Astrocyte (in vitro differentiated cells and primary cell): ENCODE data around the gene ZNF639. TPM values are rescaled to one million over a fixed set of nuclear protein-coding genes. Genes with fewer than 3 reads are reported as not detected.

Source experiments
- DNase-seq: peaks from one replicate; pipeline ENCODE4 v3.0.0-alpha.2; 2010; ENCODE audit warnings: low read depth
- FAIRE-seq: peaks from 2 replicates; lab custom pipeline; 2011; peaks lifted over from hg19 to GRCh38; lab: Jason Lieb, UNC
- H2AFZ ChIP-seq: 2 replicates; pipeline ENCODE4 v1.6.0; 2012; ENCODE audit warnings: low read depth, low read length, inconsistent platforms
- H3K27ac ChIP-seq: 2 replicates; pipeline ENCODE4 v1.5.1; 2011; ENCODE audit warnings: low read depth, low read length, inconsistent platforms
- H3K27me3 ChIP-seq: 2 replicates; pipeline ENCODE4 v1.6.0; 2011; ENCODE audit warnings: low read length, inconsistent platforms; ENCODE audit not compliant: insufficient read depth
- H3K36me3 ChIP-seq: 2 replicates; pipeline ENCODE4 v1.5.1; 2011; ENCODE audit warnings: low read length, inconsistent platforms; ENCODE audit not compliant: insufficient read depth
- H3K4me1 ChIP-seq: 2 replicates; pipeline ENCODE4 v1.5.1; 2011; ENCODE audit warnings: low read length, inconsistent platforms; ENCODE audit not compliant: insufficient read depth
- H3K4me2 ChIP-seq: 2 replicates; pipeline ENCODE4 v1.6.0; 2012; ENCODE audit warnings: low read length, inconsistent platforms
- H3K4me3 ChIP-seq: 2 replicates; pipeline ENCODE4 v1.5.1; 2011; ENCODE audit warnings: low read depth, mild to moderate bottlenecking, low read length, inconsistent platforms; ENCODE audit not compliant: insufficient read depth
- H3K79me2 ChIP-seq: 2 replicates; pipeline ENCODE4 v1.6.0; 2012; ENCODE audit warnings: mild to moderate bottlenecking, low read length, inconsistent platforms; ENCODE audit not compliant: insufficient read depth
- H3K9ac ChIP-seq: 2 replicates; pipeline ENCODE4 v1.6.0; 2012; ENCODE audit warnings: mild to moderate bottlenecking, low read length, inconsistent platforms
- H3K9me3 ChIP-seq: 2 replicates; pipeline ENCODE4 v1.5.1; 2012; ENCODE audit warnings: low read depth, mild to moderate bottlenecking, low read length, inconsistent platforms; ENCODE audit not compliant: insufficient read depth
- H4K20me1 ChIP-seq: 2 replicates; pipeline ENCODE4 v1.6.0; 2012; ENCODE audit warnings: low read length, inconsistent platforms; ENCODE audit not compliant: insufficient read depth
- H3K27ac Mint-ChIP-seq: one replicate; pipeline ENCODE4 v1.8.0; 2021; ENCODE audit warnings: mild to moderate bottlenecking, mixed read lengths; ENCODE audit not compliant: unreplicated experiment
- H3K27me3 Mint-ChIP-seq: one replicate; pipeline ENCODE4 v1.8.0; 2021; ENCODE audit warnings: low read depth, mixed read lengths; ENCODE audit not compliant: unreplicated experiment
- H3K36me3 Mint-ChIP-seq: one replicate; pipeline ENCODE4 v1.8.0; 2021; ENCODE audit warnings: low read depth, mixed read lengths; ENCODE audit not compliant: unreplicated experiment
- H3K4me1 Mint-ChIP-seq: one replicate; pipeline ENCODE4 v1.8.0; 2021; ENCODE audit warnings: low read depth, mixed read lengths; ENCODE audit not compliant: unreplicated experiment
- H3K4me3 Mint-ChIP-seq: one replicate; pipeline ENCODE4 v1.8.0; 2021; ENCODE audit warnings: mild to moderate bottlenecking, moderate library complexity, mixed read lengths; ENCODE audit not compliant: unreplicated experiment
- H3K9me3 Mint-ChIP-seq: one replicate; pipeline ENCODE4 v1.8.0; 2021; ENCODE audit warnings: mild to moderate bottlenecking, mixed read lengths; ENCODE audit not compliant: unreplicated experiment
- CTCF ChIP-seq: IDR thresholded peaks from 2 replicates; pipeline ENCODE4 v1.5.1; 2011; ENCODE audit warnings: low read depth, mild to moderate bottlenecking, inconsistent platforms, low read length, moderate library complexity; ENCODE audit not compliant: insufficient read depth
- EZH2 ChIP-seq: IDR thresholded peaks from 2 replicates; pipeline ENCODE4 v1.6.1; 2012; ENCODE audit warnings: mild to moderate bottlenecking, low read length, inconsistent platforms; ENCODE audit not compliant: insufficient read depth
- total RNA-seq: library from RNA; stranded (reverse); gene quantifications from 2 replicates; pipeline ENCODE4 v1.2.1, GENCODE V29; 2021

ZNF639 gene
- total RNA-seq, 1 donor from 2014 or later: 34.4 TPM

DNA sequence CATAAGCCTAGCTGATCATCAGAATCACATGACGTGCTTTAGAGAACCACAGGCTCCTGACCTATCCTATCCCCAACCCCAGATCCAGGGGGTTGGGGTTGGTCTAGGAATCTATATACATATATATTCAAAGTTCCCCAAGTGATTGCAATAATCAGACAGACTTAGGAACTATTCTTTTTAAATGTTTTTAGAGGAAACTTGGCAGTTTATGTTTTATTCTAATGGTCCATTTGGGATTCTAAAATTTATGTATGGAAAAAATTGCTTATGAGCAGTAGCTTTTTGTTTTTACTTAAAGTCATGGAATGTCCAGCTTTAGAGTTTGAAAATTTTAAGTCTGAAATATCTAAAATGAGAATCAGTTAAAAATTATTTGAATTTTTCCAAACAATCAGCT, 46.8 kb downstream of the ZNF639 start:
- Mint-ChIP-seq H3K36me3 (peaks cover 7% of the 10 kb centered on the region), H3K27ac (no peak overlapping the region), H3K27me3 (no peaks in the 10 kb centered on the region), H3K4me3 (no peak overlapping the region), H3K4me1 (no peaks in the 10 kb centered on the region), H3K9me3 (no peaks in the 10 kb centered on the region)
- no peak overlapping the region for H3K4me2 ChIP-seq
- no peaks in the 10 kb centered on the region for H3K4me1 ChIP-seq
- H3K36me3 ChIP-seq: peaks cover 22% of the 10 kb centered on the region
- H3K27me3 ChIP-seq: no peaks in the 10 kb centered on the region
- no peak overlapping the region for H3K4me3 ChIP-seq
- H3K27ac ChIP-seq: no peak overlapping the region
- FAIRE-seq (no peak), DNase-seq (no peak)
- no peaks in the 10 kb centered on the region for H4K20me1 ChIP-seq
- H3K9me3 ChIP-seq: no peaks in the 10 kb centered on the region
- no peaks in the 10 kb centered on the region for H3K79me2 ChIP-seq
- H3K9ac ChIP-seq: no peak overlapping the region
- TF ChIP-seq CTCF: no peak
- no peak overlapping the region for H2AFZ ChIP-seq

DNA sequence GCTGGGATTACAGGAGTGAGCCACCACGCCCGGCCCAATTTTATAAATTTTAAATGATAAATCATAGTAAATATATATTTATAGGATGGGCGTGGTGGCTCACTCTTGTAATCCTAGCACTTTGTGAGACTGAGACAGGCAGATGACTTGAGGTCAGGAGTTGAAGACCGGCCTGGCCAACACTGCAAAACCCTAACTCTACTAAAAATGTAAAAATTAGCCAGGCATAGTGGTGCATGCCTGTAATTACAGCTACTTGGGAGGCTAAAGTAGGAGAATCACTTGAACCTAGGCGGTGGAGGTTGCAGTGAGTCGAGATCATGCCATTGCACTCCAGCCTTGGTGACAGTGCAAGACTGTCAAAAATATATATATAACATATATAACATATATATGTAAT, 51.1 kb downstream of the ZNF639 start:
- H3K4me1 ChIP-seq: no peaks in the 10 kb centered on the region
- no peaks in the 10 kb centered on the region for H3K9me3 ChIP-seq
- Mint-ChIP-seq H3K27ac (no peak overlapping the region), H3K9me3 (no peaks in the 10 kb centered on the region), H3K4me1 (no peaks in the 10 kb centered on the region), H3K4me3 (no peak overlapping the region), H3K27me3 (no peaks in the 10 kb centered on the region), H3K36me3 (peaks cover 6% of the 10 kb centered on the region)
- FAIRE-seq (no peak), DNase-seq (no peak)
- H4K20me1 ChIP-seq: no peaks in the 10 kb centered on the region
- no peak overlapping the region for H3K4me3 ChIP-seq
- H3K27me3 ChIP-seq: no peaks in the 10 kb centered on the region
- no peak overlapping the region for H3K4me2 ChIP-seq
- H3K9ac ChIP-seq: no peak overlapping the region
- peaks cover 26% of the 10 kb centered on the region for H3K36me3 ChIP-seq
- H3K79me2 ChIP-seq: no peaks in the 10 kb centered on the region
- no peak overlapping the region for H3K27ac ChIP-seq
- TF ChIP-seq EZH2 (no peak), CTCF (no peak)
- H2AFZ ChIP-seq: no peak overlapping the region

- H3K9me3 Mint-ChIP-seq: no peaks in the 10 kb centered on the region
- no peak overlapping the region for H2AFZ ChIP-seq
- no peaks in the 10 kb centered on the region for H4K20me1 ChIP-seq
- H3K36me3 ChIP-seq: peaks cover 31% of the 10 kb centered on the region
- H3K27me3 ChIP-seq: no peaks in the 10 kb centered on the region
- no peak overlapping the region for H3K27ac Mint-ChIP-seq
- FAIRE-seq: no peak
- no peak overlapping the region for H3K9ac ChIP-seq
- H3K27ac ChIP-seq: no peak overlapping the region
- peaks cover 12% of the 10 kb centered on the region for H3K36me3 Mint-ChIP-seq
- no peak overlapping the region for H3K4me3 Mint-ChIP-seq
- no peaks in the 10 kb centered on the region for H3K79me2 ChIP-seq
- H3K27me3 Mint-ChIP-seq: no peaks in the 10 kb centered on the region
- TF ChIP-seq CTCF (no peak), EZH2 (no peak)
- no peak for DNase-seq
- H3K4me1 Mint-ChIP-seq: no peaks in the 10 kb centered on the region
- H3K9me3 ChIP-seq: no peaks in the 10 kb centered on the region
- no peak overlapping the region for H3K4me2 ChIP-seq
- no peaks in the 10 kb centered on the region for H3K4me1 ChIP-seq
- H3K4me3 ChIP-seq: no peak overlapping the region
Measured at GRCh38 chr3:179375091-179375999, 52.5 kb downstream of the ZNF639 start.
